ENCODE measurements around the gene PFAS. TPM values are rescaled to one million over a fixed set of nuclear protein-coding genes. Genes with fewer than 3 reads are reported as not detected.

Gene PFAS
- total RNA-seq, 4 donors from 2014 or later, result 0.75 to 24.9 (median 8.9) TPM

- peak overlapping the region; percentile 95 to 99 (median 98) for H3K27ac ChIP-seq
- peaks cover 8 to 40% (median 20%) of the 10 kb centered on the region in 4 donors for H3K4me1 ChIP-seq
- in situ Hi-C loops (cut with MboI; ENCODE audit: low pct_ligation_motif_present in 1 of 4, low pct_unique_long_range_greater_than_20kb in 1 of 4, low sequenced_read_pairs in 3 of 4), result no loop called here
- no peaks in the 10 kb centered on the region for H3K27me3 ChIP-seq
- 0% methylated on average over 12 to 27 of the region's 49 CpGs for WGBS, 2 donors (ENCODE audit: low coverage in 1 of 2)
- peak; percentile 94 for DNase-seq
- intact Hi-C loops (cut with DNase I; ENCODE audit: low total_unique reads), result loop anchor here (2.0 kb wide), 1 partner anchor 36 kb away; no protein-coding TSS in a partner anchor
- no peaks in the 10 kb centered on the region for H3K36me3 ChIP-seq
- H3K9me3 ChIP-seq, result no peaks in the 10 kb centered on the region
- peak overlapping the region; percentile 46 to 82 (median 52) for H3K4me3 ChIP-seq
- TF ChIP-seq POLR2AphosphoS5 (IDR thresholded peaks at IDR 0.05) (peak; percentile 91 to 93 (median 92)), POLR2A (IDR thresholded peaks at IDR 0.05) (peak; percentile 79), CTCF (IDR thresholded peaks at IDR 0.05) (no peak)
Measured at GRCh38 chr17:8222630-8223355, 26.3 kb upstream of the PFAS start.

- WGBS, 2 donors (ENCODE audit: low coverage in 1 of 2), result 9% methylated on average over 27 of the region's 27 CpGs; no CpG with 5 or more reads in 1 of the 2 donors
- peaks cover 0 to 1% (median 0%) of the 10 kb centered on the region in 4 donors for H3K36me3 ChIP-seq
- peak; percentile 74 for DNase-seq
- no peak for TF ChIP-seq EP300 (IDR thresholded peaks at IDR 0.05; ENCODE audit: low read depth)
- TF ChIP-seq POLR2A (IDR thresholded peaks at IDR 0.05), result peak; percentile 27
- TF ChIP-seq POLR2AphosphoS5 (IDR thresholded peaks at IDR 0.05), result no peak
- no peak for TF ChIP-seq CTCF (IDR thresholded peaks at IDR 0.05)
- intact Hi-C loops (cut with DNase I; ENCODE audit: low total_unique reads), result loop anchor here (2.0 kb wide), 1 partner anchor 37 kb away; no protein-coding TSS in a partner anchor
- H3K4me3 ChIP-seq, result peak overlapping the region; percentile 46 to 82 (median 52)
- H3K4me1 ChIP-seq, result peaks cover 8 to 37% (median 20%) of the 10 kb centered on the region in 4 donors
- in situ Hi-C loops (cut with MboI; ENCODE audit: low pct_ligation_motif_present in 1 of 4, low pct_unique_long_range_greater_than_20kb in 1 of 4, low sequenced_read_pairs in 3 of 4), result no loop called here
- peak overlapping the region; percentile 95 to 99 (median 98) for H3K27ac ChIP-seq
- no peaks in the 10 kb centered on the region for H3K9me3 ChIP-seq
- H3K27me3 ChIP-seq, result no peaks in the 10 kb centered on the region
Measured at GRCh38 chr17:8223356-8224126, 25.5 kb upstream of the PFAS start.

- Histone ChIP-seq H3K27ac (peak overlapping the region in 2 of 4 donors; percentile 81 to 98), H3K36me3 (peaks cover 0 to 17% (median 7%) of the 10 kb centered on the region in 4 donors), H3K9me3 (no peaks in the 10 kb centered on the region), H3K4me3 (no peak overlapping the region), H3K27me3 (no peaks in the 10 kb centered on the region), H3K4me1 (peaks cover 8 to 35% (median 19%) of the 10 kb centered on the region in 4 donors)
- intact Hi-C loops (cut with DNase I; ENCODE audit: low total_unique reads) (no loop called here), in situ Hi-C loops (cut with MboI; ENCODE audit: low pct_ligation_motif_present in 1 of 4, low pct_unique_long_range_greater_than_20kb in 1 of 4, low sequenced_read_pairs in 3 of 4) (no loop called here)
- DNase-seq, result no peak
- TF ChIP-seq POLR2A (IDR thresholded peaks at IDR 0.05) (no peak), EP300 (IDR thresholded peaks at IDR 0.05; ENCODE audit: low read depth) (no peak), CTCF (IDR thresholded peaks at IDR 0.05) (no peak), POLR2AphosphoS5 (IDR thresholded peaks at IDR 0.05) (no peak)
- 88 to 91% methylated on average over 8 to 26 of the region's 26 CpGs for WGBS, 2 donors (ENCODE audit: low coverage in 1 of 2)
Measured at GRCh38 chr17:8224891-8225812, 23.9 kb upstream of the PFAS start.

All from transverse colon (tissue), 4 donors.